HG03354 (cell line): ENCODE data around the gene FAM83C.

Experiments
- ATAC-seq: cut with Tn5 transposase; IDR thresholded peaks from one replicate; pipeline ENCODE4 v1.9.1; 2021; ENCODE audit warnings: mild to moderate bottlenecking; ENCODE audit not compliant: unreplicated experiment, poor library complexity, severe bottlenecking

FAM83C gene

GRCh38 chr20:35291654-35292503 lies at the start of gene FAM83C:
FAM83C (minus strand) TSS chr20:35292425; CDS start chr20:35292304, 121 bp downstream.
- no peak for ATAC-seq

GRCh38 chr20:35341366-35342028 lies 49.3 kb upstream of the FAM83C start:
- no peak for ATAC-seq

GRCh38 chr20:35340436-35340835 lies 48.2 kb upstream of the FAM83C start:
- no peak for ATAC-seq

GRCh38 chr20:35339636-35340035 lies 47.4 kb upstream of the FAM83C start:
- ATAC-seq, result no peak

- no peak for ATAC-seq
Measured at GRCh38 chr20:35339007-35339406, 46.8 kb upstream of the FAM83C start.

- ATAC-seq, result no peak
Measured at GRCh38 chr20:35334311-35335101, 42.3 kb upstream of the FAM83C start.

- no peak for ATAC-seq
Measured at GRCh38 chr20:35333606-35334005, 41.4 kb upstream of the FAM83C start.

- ATAC-seq, result no peak
Measured at GRCh38 chr20:35332540-35333200, 40.4 kb upstream of the FAM83C start.

GRCh38 chr20:35329435-35330139 lies 37.4 kb upstream of the FAM83C start:
- ATAC-seq, result no peak

- no peak for ATAC-seq
Measured at GRCh38 chr20:35328689-35329088, 36.5 kb upstream of the FAM83C start.

- ATAC-seq, result no peak
Measured at GRCh38 chr20:35328095-35328685, 36.0 kb upstream of the FAM83C start.

- ATAC-seq, result no peak
Measured at GRCh38 chr20:35327074-35327976, 35.1 kb upstream of the FAM83C start.

GRCh38 chr20:35326740-35327073 lies 34.5 kb upstream of the FAM83C start:
- no peak for ATAC-seq

GRCh38 chr20:35326021-35326739 lies 34.0 kb upstream of the FAM83C start:
- ATAC-seq, result no peak

GRCh38 chr20:35325401-35325800 lies 33.2 kb upstream of the FAM83C start:
- ATAC-seq, result no peak

GRCh38 chr20:35320396-35321126 lies 28.3 kb upstream of the FAM83C start:
- ATAC-seq, result no peak

GRCh38 chr20:35319871-35320197 lies 27.6 kb upstream of the FAM83C start:
- ATAC-seq, result no peak
